Measurements from ENCODE around the gene CYB5RL.

DNA sequence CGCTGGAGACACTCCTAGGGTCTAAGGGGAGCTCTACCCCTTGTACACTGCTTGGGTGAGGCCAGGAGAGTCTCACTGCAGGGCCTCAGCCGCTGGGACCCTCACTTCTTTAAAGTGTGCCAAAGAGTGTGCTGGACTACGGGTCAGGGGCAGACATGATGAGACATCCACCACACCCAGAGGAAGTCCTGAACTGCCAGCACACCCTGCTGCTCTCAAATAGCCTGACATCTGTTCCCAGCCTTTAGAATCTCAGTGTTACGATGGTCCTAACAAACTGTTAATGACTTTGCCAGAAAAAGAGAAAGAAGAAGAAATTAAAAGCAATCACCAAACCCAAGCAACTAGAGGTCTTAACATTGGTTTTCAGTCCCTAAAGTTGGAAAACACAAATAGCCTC is 49.1 kb upstream of the CYB5RL start:
- TF ChIP-seq, protein P1, sequence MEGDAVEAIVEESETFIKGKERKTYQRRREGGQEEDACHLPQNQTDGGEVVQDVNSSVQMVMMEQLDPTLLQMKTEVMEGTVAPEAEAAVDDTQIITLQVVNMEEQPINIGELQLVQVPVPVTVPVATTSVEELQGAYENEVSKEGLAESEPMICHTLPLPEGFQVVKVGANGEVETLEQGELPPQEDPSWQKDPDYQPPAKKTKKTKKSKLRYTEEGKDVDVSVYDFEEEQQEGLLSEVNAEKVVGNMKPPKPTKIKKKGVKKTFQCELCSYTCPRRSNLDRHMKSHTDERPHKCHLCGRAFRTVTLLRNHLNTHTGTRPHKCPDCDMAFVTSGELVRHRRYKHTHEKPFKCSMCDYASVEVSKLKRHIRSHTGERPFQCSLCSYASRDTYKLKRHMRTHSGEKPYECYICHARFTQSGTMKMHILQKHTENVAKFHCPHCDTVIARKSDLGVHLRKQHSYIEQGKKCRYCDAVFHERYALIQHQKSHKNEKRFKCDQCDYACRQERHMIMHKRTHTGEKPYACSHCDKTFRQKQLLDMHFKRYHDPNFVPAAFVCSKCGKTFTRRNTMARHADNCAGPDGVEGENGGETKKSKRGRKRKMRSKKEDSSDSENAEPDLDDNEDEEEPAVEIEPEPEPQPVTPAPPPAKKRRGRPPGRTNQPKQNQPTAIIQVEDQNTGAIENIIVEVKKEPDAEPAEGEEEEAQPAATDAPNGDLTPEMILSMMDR (IDR thresholded peaks at IDR 0.05), result no peak
- TF ChIP-seq POLR2AphosphoS5 (IDR thresholded peaks at IDR 0.05) (no peak), POLR2A (IDR thresholded peaks at IDR 0.05) (no peak)

Measured in transverse colon (tissue), 4 donors.